B cell (primary cell): ENCODE data around the gene ZNF438. TPM values are rescaled to one million over a fixed set of nuclear protein-coding genes. Genes with fewer than 3 reads are reported as not detected.

Experiments
- ATAC-seq: fragments of 200-7000 bp; cut with Tn5 transposase; one replicate; pipeline ENCODE4 v1.10.0; 2021; ENCODE audit warnings: low read depth, mild to moderate bottlenecking, moderate number of reproducible peaks, moderate library complexity
- CTCF ChIA-PET: fragments of 350-600 bp; sonication (Branson Sonifier 250); formaldehyde crosslinking; loops from one replicate; lab custom pipeline; 2021; ENCODE audit warnings: antibody characterized with exemption, inconsistent platforms; lab: Charles Lee
- POLR2A ChIA-PET: fragments of 350-600 bp; sonication (Branson Sonifier 250); formaldehyde crosslinking; loops from one replicate; lab custom pipeline; 2021; ENCODE audit warnings: antibody characterized with exemption; lab: Charles Lee
- DNase-seq: peaks from one replicate; pipeline ENCODE4 v3.0.0; 2013
- H2AFZ ChIP-seq: 2 replicates; pipeline ENCODE4 v1.6.1; 2012; ENCODE audit warnings: mild to moderate bottlenecking, low read depth, low read length; ENCODE audit not compliant: insufficient read depth, poor library complexity, severe bottlenecking
- H3K27ac ChIP-seq, 2 donors: 1 replicate in 1 of 2; 2 replicates in 1 of 2; pipeline ENCODE4 v1.5.1; 2012 to 2013; ENCODE audit warnings: low read length in 2 of 2, mild to moderate bottlenecking in 2 of 2, moderate library complexity in 1 of 2
- H3K27me3 ChIP-seq, 4 experiments: fragments of 200-600 bp in 1 of 4; sonication (generic) in 1 of 4; replicated peaks in 1 of 4; 1 replicate in 2 of 4; 2 replicates in 2 of 4; pipeline versions ENCODE4 v1.6.1 to v1.7.0; 2013 to 2016; ENCODE audit warnings: low read length in 3 of 4, mild to moderate bottlenecking in 2 of 4, mixed read lengths in 1 of 4, moderate library complexity in 1 of 4; ENCODE audit not compliant: insufficient read depth in 4 of 4, control insufficient read depth in 3 of 4; ENCODE audit errors: control extremely low read depth in 1 of 4
- H3K36me3 ChIP-seq, 2 experiments: replicated peaks in 1 of 2; 1 replicate in 1 of 2; 2 replicates in 1 of 2; pipeline versions ENCODE4 v1.6.1 to v1.7.1; 2013; ENCODE audit warnings: low read length in 1 of 2; ENCODE audit not compliant: insufficient read depth in 2 of 2, control insufficient read depth in 1 of 2; ENCODE audit errors: control extremely low read depth in 1 of 2, extremely low read depth in 1 of 2
- H3K4me1 ChIP-seq, 2 donors: fragments of 200-600 bp in 1 of 2; sonication (generic) in 1 of 2; 1 replicate in 1 of 2; 2 replicates in 1 of 2; pipeline versions ENCODE4 v1.5.1 to v1.6.1; 2013 to 2017; ENCODE audit warnings: low read length in 2 of 2; ENCODE audit not compliant: control insufficient read depth in 2 of 2, insufficient read depth in 2 of 2
- H3K4me2 ChIP-seq: replicated peaks from 2 replicates; pipeline ENCODE3; 2012; ENCODE audit warnings: mild to moderate bottlenecking, low read depth, low read length; ENCODE audit not compliant: poor library complexity, severe bottlenecking
- H3K4me3 ChIP-seq, 5 experiments: fragments of 200-600 bp in 1 of 5; sonication (generic) in 1 of 5; 1 replicate in 3 of 5; 2 replicates in 2 of 5; pipeline versions ENCODE4 v1.5.1 to v1.7.0; 2011 to 2016; ENCODE audit warnings: low read length in 4 of 5, mild to moderate bottlenecking in 4 of 5, low read depth in 2 of 5, control low read depth in 1 of 5, moderate library complexity in 1 of 5; ENCODE audit not compliant: insufficient read depth in 1 of 5; ENCODE audit errors: control extremely low read depth in 1 of 5, extremely low read depth in 1 of 5
- H3K79me2 ChIP-seq: fragments of 200-600 bp; sonication (generic); one replicate; pipeline ENCODE4 v1.6.0; 2016; ENCODE audit warnings: low read length; ENCODE audit not compliant: control insufficient read depth, insufficient read depth
- H3K9ac ChIP-seq: fragments of 200-600 bp; sonication (generic); 2 replicates; pipeline ENCODE4 v1.6.1; 2017; ENCODE audit warnings: mild to moderate bottlenecking, low read length, moderate library complexity
- H3K9me3 ChIP-seq, 3 donors: one replicate each; pipeline versions ENCODE4 v1.6.1 to v1.7.1; 2013; ENCODE audit warnings: low read length in 2 of 3; ENCODE audit not compliant: control insufficient read depth in 2 of 3, insufficient read depth in 1 of 3; ENCODE audit errors: control extremely low read depth in 1 of 3
- H4K20me1 ChIP-seq: 2 replicates; pipeline ENCODE4 v1.6.0; 2012; ENCODE audit warnings: mild to moderate bottlenecking, low read length; ENCODE audit not compliant: insufficient read depth, control insufficient read depth, poor library complexity, severe bottlenecking
- H3K27ac Mint-ChIP-seq: one replicate; pipeline ENCODE4 v1.8.0; 2021; ENCODE audit warnings: mixed read lengths
- H3K27me3 Mint-ChIP-seq: one replicate; pipeline ENCODE4 v1.8.0; 2021; ENCODE audit warnings: mixed read lengths
- H3K4me1 Mint-ChIP-seq: one replicate; pipeline ENCODE4 v1.8.0; 2021; ENCODE audit warnings: mixed read lengths
- H3K4me3 Mint-ChIP-seq: one replicate; pipeline ENCODE4 v1.8.0; 2021; ENCODE audit warnings: mixed read lengths
- H3K9me3 Mint-ChIP-seq: one replicate; pipeline ENCODE4 v1.8.0; 2022; ENCODE audit warnings: mixed read lengths; ENCODE audit not compliant: insufficient read depth
- CTCF ChIP-seq: fragments of 200-600 bp; IDR thresholded peaks from one replicate; pipeline ENCODE4 v1.8.0; 2022; ENCODE audit warnings: antibody characterized with exemption, mild to moderate bottlenecking
- EZH2 ChIP-seq: IDR thresholded peaks from 2 replicates; pipeline ENCODE4 v1.6.1; 2012; ENCODE audit warnings: borderline replicate concordance, low read depth, mild to moderate bottlenecking, moderate library complexity, low read length; ENCODE audit not compliant: insufficient read depth, poor library complexity, severe bottlenecking
- WGBS: methylation state at CpG from one replicate; pipeline ENCODE4 v1.1.5; 2013; ENCODE audit warnings: missing lambda C conversion rate; ENCODE audit not compliant: insufficient coverage; 5-methylcytosine and 5-hydroxymethylcytosine counted together
- intact Hi-C: fragments of 100-400 bp; cut with micrococcal nuclease; formaldehyde crosslinking; loops from one replicate; pipeline ENCODE4 v1.10.0; 2022
- polyA plus RNA-seq: library from polyadenylated mRNA; depleted of rRNA; stranded (reverse); fragments of >200 nt; gene quantifications from 2 replicates; pipeline ENCODE4 v1.2.3, GENCODE V29; 2012
- total RNA-seq, 2 donors: library from RNA; stranded (reverse); fragments of 120-200 nt in 1 of 2; gene quantifications; 1 replicate in 1 of 2; 2 replicates in 1 of 2; pipeline versions ENCODE4 v1.2.3 to v1.2.4, GENCODE V29; 2013 to 2022

Gene ZNF438
- total and polyA plus RNA-seq, 2 donors (not counting 1 experiment from before 2014, with no cell fraction given) = 2.0 to 3.7 TPM

GRCh38 chr10:30840395-30841050 lies 191.1 kb downstream of the ZNF438 start:
- H3K27me3 Mint-ChIP-seq = no peaks in the 10 kb centered on the region
- no peak overlapping the region for H3K27ac Mint-ChIP-seq
- no peaks in the 10 kb centered on the region for H3K4me1 ChIP-seq
- H3K36me3 ChIP-seq = no peaks in the 10 kb centered on the region
- no peak for TF ChIP-seq EZH2
- intact Hi-C loops = no loop called here
- no peak overlapping the region for H3K4me3 ChIP-seq
- no peak overlapping the region for H3K4me3 Mint-ChIP-seq
- no peaks in the 10 kb centered on the region for H3K27me3 ChIP-seq
- no peaks in the 10 kb centered on the region for H3K9me3 Mint-ChIP-seq
- H3K79me2 ChIP-seq = no peaks in the 10 kb centered on the region
- 47% methylated on average over 2 of the region's 6 CpGs for WGBS
- DNase-seq = no peak
- H3K4me1 Mint-ChIP-seq = no peaks in the 10 kb centered on the region
- H3K27ac ChIP-seq = no peak overlapping the region
- no peak for ATAC-seq
- ChIA-PET CTCF (interaction anchor here (0.6 to 0.8 kb wide), 3 partner anchors 76 to 204 kb away, joined by 3 to 4 read pairs (median 3); no protein-coding TSS in a partner anchor), POLR2A (interaction anchor here (0.6 to 0.7 kb wide), 2 partner anchors 291 to 387 kb away, joined by 3 to 4 read pairs; no protein-coding TSS in a partner anchor)
- H4K20me1 ChIP-seq = no peaks in the 10 kb centered on the region
- H3K9me3 ChIP-seq = no peaks in the 10 kb centered on the region
- no peak overlapping the region for H3K4me2 ChIP-seq
- H3K9ac ChIP-seq = no peak overlapping the region
- H2AFZ ChIP-seq = no peak overlapping the region

DNA sequence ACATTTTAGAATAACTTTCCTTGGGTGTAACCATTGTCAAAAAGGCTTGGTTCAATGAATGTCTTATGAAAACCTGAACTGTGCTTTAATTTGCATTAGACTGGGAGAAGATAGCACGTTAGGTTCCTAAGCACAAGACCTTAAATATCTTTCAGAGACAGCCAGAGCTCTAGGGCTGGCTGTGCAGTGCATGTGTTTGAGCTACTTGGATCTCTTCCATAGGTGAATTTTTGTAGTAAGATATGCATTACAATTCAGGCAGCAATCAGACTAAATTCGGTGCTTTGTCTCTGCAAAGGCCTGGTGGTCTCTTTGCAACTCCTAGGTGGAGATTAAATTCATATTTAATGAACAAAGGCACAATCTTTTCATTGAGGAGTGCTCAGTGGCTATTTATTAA lies 192.0 kb downstream of the ZNF438 start:
- ChIA-PET POLR2A (no interaction called here), CTCF (no interaction called here)
- intact Hi-C loops = no loop called here
- H4K20me1 ChIP-seq = no peaks in the 10 kb centered on the region
- H3K9me3 Mint-ChIP-seq = no peaks in the 10 kb centered on the region
- no peaks in the 10 kb centered on the region for H3K4me1 ChIP-seq
- TF ChIP-seq EZH2 (no peak), CTCF (no peak)
- H3K27me3 ChIP-seq = no peaks in the 10 kb centered on the region
- no peak overlapping the region for H3K4me2 ChIP-seq
- no peak overlapping the region for H3K4me3 Mint-ChIP-seq
- H3K27ac Mint-ChIP-seq = no peak overlapping the region
- no peaks in the 10 kb centered on the region for H3K27me3 Mint-ChIP-seq
- DNase-seq = no peak
- no peaks in the 10 kb centered on the region for H3K36me3 ChIP-seq
- no peak overlapping the region for H2AFZ ChIP-seq
- no peak overlapping the region for H3K9ac ChIP-seq
- WGBS = no CpG with 5 or more reads among the region's 2 CpGs
- ATAC-seq = no peak
- H3K27ac ChIP-seq = no peak overlapping the region
- H3K4me1 Mint-ChIP-seq = no peaks in the 10 kb centered on the region
- no peaks in the 10 kb centered on the region for H3K79me2 ChIP-seq
- H3K9me3 ChIP-seq = no peaks in the 10 kb centered on the region
- H3K4me3 ChIP-seq = no peak overlapping the region
